Activated naive CD8-positive, alpha-beta T cell treated with anti-CD3 and anti-CD28 coated beads, Interleukin-2, amount 10 ng/mL, durations not matched to agents 7 days and 5 days (primary cell): ENCODE data around the gene YAP1. TPM values are rescaled to one million over a fixed set of nuclear protein-coding genes. Genes with fewer than 3 reads are reported as not detected.
"Not testable (repeated sequence)": the region's sequence is repeated elsewhere in the genome, so short reads cannot be mapped to it uniquely, and the experiment has no call there.

Experiments used
- ATAC-seq: fragments of 150-1000 bp; cut with Tn5 transposase; one replicate; pipeline ENCODE4 v1.10.0; 2021; ENCODE audit warnings: low read depth, moderate library complexity
- POLR2A ChIA-PET: fragments of 350-600 bp; sonication (Branson Sonifier 250); formaldehyde crosslinking; loops from one replicate; lab custom pipeline; 2021; ENCODE audit warnings: antibody characterized with exemption; lab: Charles Lee
- DNase-seq: peaks from one replicate; pipeline ENCODE4 v3.0.0; 2021
- H3K27ac Mint-ChIP-seq: one replicate; pipeline ENCODE4 v1.8.0; 2022; ENCODE audit warnings: mild to moderate bottlenecking, mixed read lengths
- H3K27me3 Mint-ChIP-seq: one replicate; pipeline ENCODE4 v1.8.0; 2022; ENCODE audit warnings: mild to moderate bottlenecking, moderate library complexity, mixed read lengths
- H3K36me3 Mint-ChIP-seq: one replicate; pipeline ENCODE4 v1.8.0; 2021; ENCODE audit warnings: mild to moderate bottlenecking, mixed read lengths
- H3K4me1 Mint-ChIP-seq: one replicate; pipeline ENCODE4 v1.8.0; 2021; ENCODE audit warnings: mixed read lengths
- H3K4me3 Mint-ChIP-seq: one replicate; pipeline ENCODE4 v1.8.0; 2022; ENCODE audit warnings: mild to moderate bottlenecking, moderate library complexity, mixed read lengths
- H3K9me3 Mint-ChIP-seq: one replicate; pipeline ENCODE4 v1.8.0; 2021; ENCODE audit warnings: mixed read lengths
- total RNA-seq, 2 experiments: library from RNA; stranded (reverse); gene quantifications; one replicate each; pipeline ENCODE4 v1.2.3, GENCODE V29; 2021

The YAP1 gene
- total RNA-seq, 2 experiments from 2014 or later = 0.11 TPM; not detected in 1

- no peak overlapping the region for H3K27ac Mint-ChIP-seq
- POLR2A ChIA-PET = no interaction called here
- H3K4me1 Mint-ChIP-seq = no peaks in the 10 kb centered on the region
- H3K4me3 Mint-ChIP-seq = no peak overlapping the region
- no peaks in the 10 kb centered on the region for H3K36me3 Mint-ChIP-seq
- no peaks in the 10 kb centered on the region for H3K27me3 Mint-ChIP-seq
- H3K9me3 Mint-ChIP-seq = no peaks in the 10 kb centered on the region
- DNase-seq = no peak
- ATAC-seq = no peak
These were observed 146.0 kb downstream of the YAP1 start for GRCh38 chr11:102256251-102256650.

DNA sequence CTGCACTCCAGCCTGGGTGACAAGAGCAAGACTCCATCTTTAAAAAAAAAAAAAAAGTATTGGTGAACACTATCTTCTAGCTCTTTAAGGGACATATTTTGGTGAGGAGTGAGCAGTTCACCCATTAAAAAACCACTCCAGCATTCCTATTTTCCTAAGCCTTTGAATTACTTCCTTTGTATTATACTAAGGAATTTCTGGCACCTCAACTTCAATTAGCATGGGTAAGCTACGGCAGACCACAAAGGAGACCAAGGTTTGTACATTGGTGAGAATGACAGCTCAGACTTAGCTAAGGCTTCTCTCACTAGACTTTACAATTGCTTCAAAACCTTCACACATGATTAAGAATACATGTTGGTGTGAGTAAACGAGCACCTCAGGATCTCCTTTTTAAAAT, 150.0 kb downstream of the YAP1 start:
- no peaks in the 10 kb centered on the region for H3K9me3 Mint-ChIP-seq
- no peaks in the 10 kb centered on the region for H3K36me3 Mint-ChIP-seq
- no peak overlapping the region for H3K27ac Mint-ChIP-seq
- no peaks in the 10 kb centered on the region for H3K4me1 Mint-ChIP-seq
- POLR2A ChIA-PET = no interaction called here
- H3K4me3 Mint-ChIP-seq = no peak overlapping the region
- DNase-seq = no peak
- peaks cover 4% of the 10 kb centered on the region for H3K27me3 Mint-ChIP-seq
- no peak for ATAC-seq

DNA sequence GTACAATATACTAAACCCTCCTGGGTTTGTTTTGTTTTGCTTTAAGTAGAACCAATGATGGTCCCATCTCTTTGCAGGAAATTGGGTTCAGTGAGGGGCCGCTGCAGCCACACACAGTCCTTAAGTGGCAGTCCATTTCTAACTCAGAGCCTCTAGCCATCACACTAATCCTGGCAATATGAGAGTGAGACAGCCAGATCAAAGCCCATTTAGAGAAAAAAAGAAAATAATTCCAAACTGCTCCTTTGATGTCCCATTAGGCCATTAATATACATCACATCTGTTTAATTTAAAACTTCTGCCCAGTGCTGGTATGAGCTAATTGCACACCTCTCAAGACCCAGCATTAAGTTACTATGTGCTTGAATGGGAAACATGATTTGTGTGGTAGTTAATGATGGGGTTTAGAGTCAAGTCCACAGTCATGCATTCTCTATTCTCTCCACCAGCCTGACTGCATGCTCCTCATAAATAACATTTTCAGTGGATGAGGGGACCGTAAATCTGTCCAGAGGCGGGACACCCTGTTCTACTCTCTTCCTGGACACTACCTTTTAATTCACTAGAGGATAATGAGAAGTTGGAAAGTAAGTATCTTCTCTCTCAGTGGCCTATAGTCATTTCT, 153.2 kb downstream of the YAP1 start:
- DNase-seq (no peak), ATAC-seq (no peak)
- peaks cover 3% of the 10 kb centered on the region for H3K4me1 Mint-ChIP-seq
- H3K27me3 Mint-ChIP-seq = peaks cover 19% of the 10 kb centered on the region
- H3K27ac Mint-ChIP-seq = no peak overlapping the region
- H3K4me3 Mint-ChIP-seq = no peak overlapping the region
- POLR2A ChIA-PET = no interaction called here
- H3K9me3 Mint-ChIP-seq = no peaks in the 10 kb centered on the region
- H3K36me3 Mint-ChIP-seq = no peaks in the 10 kb centered on the region

DNA sequence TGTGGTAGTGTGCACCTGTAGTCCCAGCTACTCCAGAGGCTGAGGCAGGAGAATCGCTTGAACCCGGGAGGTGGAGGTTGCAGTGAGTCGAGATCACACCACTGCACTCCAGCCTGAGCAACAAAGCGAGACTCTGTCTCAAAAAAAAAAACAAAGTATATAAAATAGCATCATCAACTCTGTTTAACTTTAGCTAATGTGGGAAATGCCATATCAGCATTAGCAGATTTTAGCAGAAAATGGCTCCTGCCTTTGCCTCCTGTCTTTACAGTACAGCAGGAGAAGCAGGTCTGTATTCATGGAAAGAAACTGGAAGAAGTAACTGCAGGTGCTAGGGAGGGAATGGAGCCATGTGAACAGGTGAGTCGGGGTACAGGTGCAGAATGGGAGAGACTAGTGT, 154.5 kb downstream of the YAP1 start:
- H3K9me3 Mint-ChIP-seq, H3K4me3 Mint-ChIP-seq, H3K27ac Mint-ChIP-seq, DNase-seq, ATAC-seq, H3K36me3 Mint-ChIP-seq, POLR2A ChIA-PET: not testable (repeated sequence)
- Mint-ChIP-seq H3K4me1 (peaks cover 12% of the 10 kb centered on the region), H3K27me3 (peaks cover 28% of the 10 kb centered on the region)

DNA sequence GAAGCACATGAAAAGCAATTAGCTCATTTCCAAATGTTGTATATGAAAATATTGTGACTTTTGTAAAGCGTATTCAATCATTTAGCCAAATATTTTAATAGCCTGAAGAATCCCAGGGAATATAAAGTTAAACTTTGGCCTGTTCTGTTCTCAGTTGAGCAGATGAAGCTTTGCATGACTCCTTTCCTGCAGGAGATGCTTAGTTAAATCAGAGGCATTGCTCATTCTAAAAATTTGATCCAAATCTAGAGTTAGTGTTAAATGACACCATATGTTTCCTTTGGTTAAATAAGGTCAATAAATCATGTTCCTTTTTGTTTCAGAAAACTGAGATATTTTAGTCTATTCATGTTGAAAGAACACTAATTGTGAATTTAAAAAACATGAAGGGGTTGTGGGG, 155.9 kb downstream of the YAP1 start:
- Mint-ChIP-seq H3K4me3 (no peak overlapping the region), H3K36me3 (no peaks in the 10 kb centered on the region), H3K27me3 (peaks cover 38% of the 10 kb centered on the region), H3K9me3 (no peaks in the 10 kb centered on the region), H3K27ac (no peak overlapping the region), H3K4me1 (peaks cover 17% of the 10 kb centered on the region)
- ATAC-seq (no peak), DNase-seq (no peak)
- POLR2A ChIA-PET = no interaction called here

DNA sequence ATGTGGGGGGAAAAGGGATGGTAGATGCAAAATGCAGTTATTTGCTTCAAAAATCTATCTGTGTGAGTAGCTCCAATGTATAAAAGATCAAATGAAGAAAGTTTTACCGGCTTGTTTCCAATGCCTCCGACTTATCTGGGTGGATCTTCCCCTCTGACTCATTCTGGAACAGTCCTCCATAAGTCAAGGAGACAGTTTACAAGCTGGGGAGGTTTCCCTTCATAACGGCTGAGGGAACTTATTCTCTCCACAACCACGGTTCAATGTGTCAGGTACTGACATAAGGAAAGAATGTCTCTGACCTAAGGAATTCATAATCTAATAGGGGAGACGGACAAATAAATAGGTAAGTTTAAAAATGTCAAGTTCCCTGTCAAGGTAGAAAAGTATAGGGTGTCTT, 157.4 kb downstream of the YAP1 start:
- POLR2A ChIA-PET = no interaction called here
- H3K36me3 Mint-ChIP-seq = no peaks in the 10 kb centered on the region
- peaks cover 21% of the 10 kb centered on the region for H3K4me1 Mint-ChIP-seq
- H3K27ac Mint-ChIP-seq = no peak overlapping the region
- peak overlapping the region; percentile 52 for H3K4me3 Mint-ChIP-seq
- H3K27me3 Mint-ChIP-seq = peaks cover 44% of the 10 kb centered on the region
- no peak for ATAC-seq
- no peak for DNase-seq
- H3K9me3 Mint-ChIP-seq = no peaks in the 10 kb centered on the region

GRCh38 chr11:102268083-102268984, 158.1 kb downstream of the YAP1 start:
- Mint-ChIP-seq H3K9me3 (no peaks in the 10 kb centered on the region), H3K27me3 (peaks cover 44% of the 10 kb centered on the region), H3K36me3 (no peaks in the 10 kb centered on the region), H3K4me3 (peak overlapping the region; percentile 69), H3K27ac (no peak overlapping the region), H3K4me1 (peaks cover 22% of the 10 kb centered on the region)
- peak; percentile 100 for ATAC-seq
- DNase-seq = peak; percentile 72
- POLR2A ChIA-PET = no interaction called here

DNA sequence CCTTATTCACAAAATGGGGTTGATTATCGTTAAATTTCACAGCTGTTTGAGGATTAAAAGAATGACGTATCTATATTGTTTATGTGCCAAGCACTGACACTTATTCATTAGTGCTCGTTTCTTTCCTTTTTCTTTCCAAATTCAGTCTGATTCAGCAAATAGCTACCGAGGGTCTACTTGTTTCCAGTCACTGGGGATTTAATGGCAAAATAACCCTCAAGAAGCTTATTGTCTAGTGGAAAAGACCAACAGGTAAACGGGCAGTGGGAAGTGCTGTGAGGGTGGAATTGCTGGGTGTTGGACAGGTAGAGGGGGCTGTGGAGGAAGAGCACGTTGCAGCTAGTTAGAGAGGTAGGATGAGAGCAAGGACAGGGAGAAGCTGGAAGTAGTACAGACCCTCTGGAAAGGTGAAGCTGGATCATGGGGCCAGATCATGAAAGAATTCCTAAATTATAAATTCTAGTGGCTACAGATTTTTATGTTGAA, 158.8 kb downstream of the YAP1 start:
- Mint-ChIP-seq H3K36me3 (no peaks in the 10 kb centered on the region), H3K27ac (peak overlapping the region; percentile 2), H3K4me3 (peak overlapping the region; percentile 69), H3K27me3 (peaks cover 44% of the 10 kb centered on the region), H3K9me3 (no peaks in the 10 kb centered on the region), H3K4me1 (peaks cover 22% of the 10 kb centered on the region)
- DNase-seq = no peak
- POLR2A ChIA-PET = no interaction called here
- ATAC-seq = no peak

DNA sequence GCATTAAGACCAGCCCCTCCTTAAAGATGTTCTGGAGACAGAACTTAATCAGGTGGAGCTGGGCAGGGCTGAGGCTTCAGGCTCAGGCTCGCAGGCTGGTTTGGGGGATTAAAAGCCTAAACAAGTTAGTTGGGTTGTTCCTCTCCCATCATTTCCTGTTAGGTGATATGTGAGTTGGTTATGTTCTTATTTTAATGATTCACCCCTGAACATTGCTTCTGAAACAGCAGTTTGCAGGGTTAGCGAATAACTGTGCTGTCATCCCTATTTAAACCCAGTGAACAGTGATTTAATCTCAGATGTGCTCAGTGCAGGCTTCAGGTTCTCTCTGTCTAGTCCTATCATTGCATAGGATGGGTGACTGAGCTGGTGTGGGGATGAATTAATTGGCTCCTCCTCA, 159.7 kb downstream of the YAP1 start:
- ATAC-seq = no peak
- no peak for DNase-seq
- Mint-ChIP-seq H3K4me1 (peaks cover 22% of the 10 kb centered on the region), H3K36me3 (no peaks in the 10 kb centered on the region), H3K9me3 (no peaks in the 10 kb centered on the region), H3K4me3 (peak overlapping the region; percentile 18), H3K27me3 (peaks cover 48% of the 10 kb centered on the region), H3K27ac (no peak overlapping the region)
- POLR2A ChIA-PET = no interaction called here

GRCh38 chr11:102272047-102272824, 162.0 kb downstream of the YAP1 start:
- no peak for ATAC-seq
- no peak for DNase-seq
- peaks cover 43% of the 10 kb centered on the region for H3K27me3 Mint-ChIP-seq
- peaks cover 22% of the 10 kb centered on the region for H3K4me1 Mint-ChIP-seq
- H3K4me3 Mint-ChIP-seq = no peak overlapping the region
- POLR2A ChIA-PET = no interaction called here
- no peaks in the 10 kb centered on the region for H3K36me3 Mint-ChIP-seq
- no peak overlapping the region for H3K27ac Mint-ChIP-seq
- no peaks in the 10 kb centered on the region for H3K9me3 Mint-ChIP-seq

DNA sequence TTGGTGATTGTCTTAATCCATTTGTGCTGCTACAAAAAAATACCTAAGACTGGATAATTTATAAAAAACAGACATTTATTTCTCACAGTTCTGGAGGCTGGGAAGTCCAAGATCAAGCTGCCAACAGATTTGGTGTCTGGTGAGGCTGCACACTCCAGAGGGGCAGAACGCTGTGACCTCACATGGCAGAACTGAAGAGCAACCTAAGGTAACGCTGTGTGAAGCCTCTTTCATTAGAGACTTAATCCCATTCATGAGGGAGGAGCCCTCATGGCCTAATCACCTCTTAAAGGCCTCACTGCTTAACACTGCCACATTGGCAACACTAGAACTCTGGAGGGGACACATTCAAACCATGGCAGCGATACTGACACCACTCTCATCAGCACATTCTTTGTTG, 164.4 kb downstream of the YAP1 start:
- H3K27ac Mint-ChIP-seq = no peak overlapping the region
- H3K36me3 Mint-ChIP-seq = no peaks in the 10 kb centered on the region
- POLR2A ChIA-PET = no interaction called here
- H3K27me3 Mint-ChIP-seq = peaks cover 25% of the 10 kb centered on the region
- H3K9me3 Mint-ChIP-seq = no peaks in the 10 kb centered on the region
- DNase-seq (no peak), ATAC-seq (no peak)
- H3K4me3 Mint-ChIP-seq = no peak overlapping the region
- H3K4me1 Mint-ChIP-seq = peaks cover 14% of the 10 kb centered on the region

DNA sequence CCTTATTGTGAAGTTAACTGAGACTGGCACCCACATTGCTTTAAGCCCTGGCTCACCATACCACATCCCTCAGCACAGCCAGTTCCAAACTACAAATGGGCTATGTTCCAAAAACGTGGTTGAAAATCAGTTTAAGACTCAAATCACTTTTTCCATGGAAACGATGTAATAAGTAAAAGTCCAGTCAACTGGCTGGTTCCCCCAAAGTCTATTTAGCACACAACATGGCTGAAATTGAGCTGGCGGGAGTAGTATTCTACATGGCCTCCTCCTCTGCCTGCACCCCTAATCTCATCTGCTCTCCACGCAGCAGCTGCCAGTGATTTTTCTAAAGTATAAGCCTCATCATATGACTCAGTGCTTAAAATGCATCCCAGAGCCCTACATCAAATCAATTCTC, 166.1 kb downstream of the YAP1 start:
- Mint-ChIP-seq H3K4me1 (peaks cover 12% of the 10 kb centered on the region), H3K27me3 (peaks cover 11% of the 10 kb centered on the region), H3K27ac (no peak overlapping the region), H3K36me3 (no peaks in the 10 kb centered on the region), H3K9me3 (no peaks in the 10 kb centered on the region), H3K4me3 (no peak overlapping the region)
- POLR2A ChIA-PET = no interaction called here
- ATAC-seq = no peak
- DNase-seq = no peak

- Mint-ChIP-seq H3K4me1 (peaks cover 12% of the 10 kb centered on the region), H3K4me3 (no peak overlapping the region), H3K27ac (no peak overlapping the region), H3K36me3 (no peaks in the 10 kb centered on the region), H3K9me3 (no peaks in the 10 kb centered on the region), H3K27me3 (peaks cover 7% of the 10 kb centered on the region)
- ATAC-seq = no peak
- DNase-seq = no peak
- POLR2A ChIA-PET = no interaction called here
These were observed 166.5 kb downstream of the YAP1 start for GRCh38 chr11:102276783-102277182.
